22Rv1 (cell line): ENCODE measurements around the gene CHKA.

Source experiments
- H3K27ac ChIP-seq: fragments of 450-650 bp; 2 replicates; pipeline ENCODE4 v1.5.1; 2017
- CTCF ChIP-seq: fragments of 450-650 bp; IDR thresholded peaks from 2 replicates; pipeline ENCODE4 v1.5.1; 2017; ENCODE audit warnings: mild to moderate bottlenecking
- ZFX ChIP-seq: fragments of 450-650 bp; IDR thresholded peaks from 2 replicates; pipeline ENCODE4 v1.6.1; 2017; ENCODE audit warnings: antibody characterized with exemption, borderline replicate concordance

The CHKA gene

GRCh38 chr11:68010090-68011041 is 110.8 kb downstream of the CHKA start, which contains the start of gene ALDH3B1:
Gene ALDH3B1, plus strand, starts transcription at chr11:68010327. Its CDS starts 4,971 bp downstream, at chr11:68015298.
- peak within 1 kb of the TSS; percentile 48 for H3K27ac ChIP-seq
- TF ChIP-seq CTCF: no peak

- peak overlapping the region; percentile 48 for H3K27ac ChIP-seq
- peak; percentile 53 for TF ChIP-seq CTCF
- no peak for TF ChIP-seq ZFX
These were observed 111.6 kb downstream of the CHKA start for GRCh38 chr11:68009391-68010089.

GRCh38 chr11:68008381-68009337 is 112.5 kb downstream of the CHKA start:
- TF ChIP-seq CTCF (no peak), ZFX (no peak)
- peak overlapping the region; percentile 48; the same call in 1 of the 2 replicates for H3K27ac ChIP-seq

GRCh38 chr11:68007498-68008380 is 113.4 kb downstream of the CHKA start:
- no peak for TF ChIP-seq CTCF
- no peak for TF ChIP-seq ZFX
- H3K27ac ChIP-seq: no peak overlapping the region

GRCh38 chr11:68006606-68007166 is 114.5 kb downstream of the CHKA start:
- no peak overlapping the region for H3K27ac ChIP-seq
- no peak for TF ChIP-seq ZFX
- no peak for TF ChIP-seq CTCF
